Activated CD4-positive, alpha-beta memory T cell treated with anti-CD3 and anti-CD28 coated beads for 36 hours (primary cell): Measurements from ENCODE around the gene MISP. TPM values are rescaled to one million over a fixed set of nuclear protein-coding genes. Genes with fewer than 3 reads are reported as not detected.
"Not testable (repeated sequence)": the region's sequence is repeated elsewhere in the genome, so short reads cannot be mapped to it uniquely, and the experiment has no call there.

Source experiments
- CTCF ChIA-PET: fragments of 350-600 bp; sonication (Branson Sonifier 250); formaldehyde crosslinking; loops from one replicate; lab custom pipeline; 2021; ENCODE audit warnings: antibody characterized with exemption, inconsistent platforms; lab: Charles Lee
- POLR2A ChIA-PET: fragments of 350-600 bp; sonication (Branson Sonifier 250); formaldehyde crosslinking; loops from one replicate; lab custom pipeline; 2021; ENCODE audit warnings: antibody characterized with exemption; lab: Charles Lee
- DNase-seq: peaks from one replicate; pipeline ENCODE4 v3.0.0-alpha.2; 2020
- H3K27ac Mint-ChIP-seq: one replicate; pipeline ENCODE4 v1.8.0; 2021; ENCODE audit warnings: mixed read lengths
- H3K27me3 Mint-ChIP-seq: one replicate; pipeline ENCODE4 v1.8.0; 2021; ENCODE audit warnings: mixed read lengths
- H3K36me3 Mint-ChIP-seq: one replicate; pipeline ENCODE4 v1.8.0; 2021; ENCODE audit warnings: mixed read lengths
- H3K4me1 Mint-ChIP-seq: one replicate; pipeline ENCODE4 v1.8.0; 2021; ENCODE audit warnings: low read depth, mixed read lengths
- H3K4me3 Mint-ChIP-seq: one replicate; pipeline ENCODE4 v1.8.0; 2021; ENCODE audit warnings: mild to moderate bottlenecking, mixed read lengths
- H3K9me3 Mint-ChIP-seq: one replicate; pipeline ENCODE4 v1.8.0; 2021; ENCODE audit warnings: mixed read lengths
- intact Hi-C: fragments of 100-400 bp; cut with micrococcal nuclease; formaldehyde crosslinking; loops from one replicate; pipeline ENCODE4 v1.15.1; 2023
- total RNA-seq, 2 experiments: library from RNA; stranded (reverse); gene quantifications; one replicate each; pipeline ENCODE4 v1.2.3, GENCODE V29; 2021

The MISP gene
- total RNA-seq, 2 experiments from 2014 or later, result not detected

DNA sequence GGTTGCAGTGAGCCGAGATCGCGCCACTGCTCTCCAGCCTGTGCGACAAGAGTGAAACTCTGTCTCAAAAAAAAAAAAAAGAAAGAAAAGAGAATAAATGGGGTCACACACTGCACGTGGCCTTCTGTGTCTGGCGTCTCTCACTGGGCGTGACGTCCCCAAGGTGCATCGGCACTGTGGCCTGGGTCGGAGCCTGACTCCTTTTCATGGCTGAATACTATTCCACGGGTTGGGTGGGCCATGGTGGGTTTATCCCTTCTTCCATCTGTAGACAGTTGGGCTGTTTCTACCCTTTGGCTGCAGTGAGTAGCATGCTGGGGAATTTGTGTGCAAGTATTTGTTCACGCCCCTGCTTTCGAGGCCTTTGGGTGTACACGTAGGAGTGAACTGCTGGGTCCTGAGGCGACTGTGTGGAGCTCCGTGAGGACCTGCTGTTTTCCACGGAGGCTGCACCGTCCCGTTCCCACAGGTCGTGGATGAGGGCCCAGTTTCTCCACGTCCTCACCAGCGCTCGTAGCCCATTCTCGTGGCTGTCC is 8.3 kb upstream of the MISP start:
- ChIA-PET POLR2A (interaction anchor here (1.1 kb wide), 1 partner anchor 92 kb away, joined by 3 read pairs; no protein-coding TSS in a partner anchor), CTCF (no interaction called here)
- no peaks in the 10 kb centered on the region for H3K36me3 Mint-ChIP-seq
- H3K4me1 Mint-ChIP-seq, result no peaks in the 10 kb centered on the region
- peaks cover 10% of the 10 kb centered on the region for H3K9me3 Mint-ChIP-seq
- intact Hi-C loops, result no loop called here
- no peak overlapping the region for H3K27ac Mint-ChIP-seq
- DNase-seq, result no peak
- H3K27me3 Mint-ChIP-seq, result peaks cover 2% of the 10 kb centered on the region
- H3K4me3 Mint-ChIP-seq, result no peak overlapping the region

DNA sequence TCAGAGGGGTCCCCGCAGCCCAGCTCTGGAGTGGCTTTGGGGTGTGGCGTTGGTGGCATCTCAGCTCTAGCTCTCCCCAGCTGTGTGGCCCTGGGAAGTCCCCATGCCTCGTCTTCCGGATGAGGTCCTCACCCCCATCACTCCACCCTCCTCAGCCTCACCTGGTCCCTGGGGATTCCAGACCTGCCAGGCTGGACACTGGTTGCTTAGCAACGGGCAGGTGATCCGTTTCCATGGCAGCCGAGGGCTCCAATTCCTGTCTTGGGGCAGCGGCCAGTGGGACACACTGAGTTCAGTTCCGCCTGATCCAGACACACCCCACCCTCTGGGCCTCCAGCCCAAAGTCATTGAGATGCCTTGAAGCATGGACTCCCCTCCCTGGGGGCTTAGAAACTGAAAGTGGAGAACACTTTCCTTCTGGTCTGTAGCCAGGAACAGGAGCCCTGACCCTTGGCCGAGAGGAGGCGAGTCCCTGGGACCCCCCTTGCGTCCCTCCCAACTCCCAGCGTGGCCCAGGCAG is 7.7 kb upstream of the MISP start:
- H3K9me3 Mint-ChIP-seq, result peaks cover 10% of the 10 kb centered on the region
- H3K4me3 Mint-ChIP-seq, result no peak overlapping the region
- POLR2A ChIA-PET, result no interaction called here
- no peaks in the 10 kb centered on the region for H3K4me1 Mint-ChIP-seq
- DNase-seq, result no peak
- H3K27me3 Mint-ChIP-seq, result no peaks in the 10 kb centered on the region
- CTCF ChIA-PET, result no interaction called here
- no peaks in the 10 kb centered on the region for H3K36me3 Mint-ChIP-seq
- no peak overlapping the region for H3K27ac Mint-ChIP-seq
- intact Hi-C loops, result no loop called here

GRCh38 chr19:745138-745537 is 5.8 kb upstream of the MISP start:
- POLR2A ChIA-PET, H3K27me3 Mint-ChIP-seq, CTCF ChIA-PET, DNase-seq, H3K27ac Mint-ChIP-seq, intact Hi-C loops, H3K9me3 Mint-ChIP-seq, H3K4me3 Mint-ChIP-seq, H3K36me3 Mint-ChIP-seq, H3K4me1 Mint-ChIP-seq: not testable (repeated sequence)

DNA sequence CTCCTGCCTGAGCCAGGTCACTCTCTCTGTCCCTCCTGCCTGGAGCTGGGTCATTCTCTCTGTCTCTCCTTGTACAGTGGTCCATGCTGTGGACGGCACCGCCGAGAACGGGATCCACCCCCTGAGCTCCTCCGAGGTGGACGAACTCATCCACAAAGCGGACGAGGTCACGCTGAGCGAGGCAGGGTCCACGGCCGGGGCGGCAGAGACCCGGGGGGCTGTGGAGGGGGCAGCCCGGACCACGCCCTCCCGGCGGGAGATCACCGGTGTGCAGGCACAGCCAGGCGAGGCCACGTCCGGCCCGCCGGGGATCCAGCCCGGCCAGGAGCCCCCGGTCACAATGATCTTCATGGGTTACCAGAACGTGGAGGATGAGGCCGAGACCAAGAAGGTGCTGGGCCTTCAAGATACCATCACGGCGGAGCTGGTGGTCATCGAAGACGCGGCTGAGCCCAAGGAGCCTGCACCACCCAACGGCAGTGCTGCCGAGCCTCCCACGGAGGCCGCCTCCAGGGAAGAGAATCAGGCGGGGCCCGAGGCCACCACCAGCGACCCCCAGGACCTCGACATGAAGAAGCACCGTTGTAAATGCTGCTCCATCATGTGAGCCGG is 4.6 kb upstream of the MISP start:
- CTCF ChIA-PET, result no interaction called here
- no peak for DNase-seq
- Mint-ChIP-seq H3K36me3 (no peaks in the 10 kb centered on the region), H3K9me3 (peaks cover 10% of the 10 kb centered on the region), H3K4me3 (no peak overlapping the region), H3K27ac (no peak overlapping the region), H3K27me3 (no peaks in the 10 kb centered on the region), H3K4me1 (no peaks in the 10 kb centered on the region)
- intact Hi-C loops, result no loop called here
- POLR2A ChIA-PET, result no interaction called here

GRCh38 chr19:746956-747355 is 4.0 kb upstream of the MISP start:
- intact Hi-C loops, result no loop called here
- no peak for DNase-seq
- H3K4me1 Mint-ChIP-seq, result no peaks in the 10 kb centered on the region
- H3K27ac Mint-ChIP-seq, result no peak overlapping the region
- H3K4me3 Mint-ChIP-seq, result no peak overlapping the region
- H3K36me3 Mint-ChIP-seq, result no peaks in the 10 kb centered on the region
- H3K9me3 Mint-ChIP-seq, result peaks cover 10% of the 10 kb centered on the region
- ChIA-PET POLR2A (no interaction called here), CTCF (no interaction called here)
- no peaks in the 10 kb centered on the region for H3K27me3 Mint-ChIP-seq

DNA sequence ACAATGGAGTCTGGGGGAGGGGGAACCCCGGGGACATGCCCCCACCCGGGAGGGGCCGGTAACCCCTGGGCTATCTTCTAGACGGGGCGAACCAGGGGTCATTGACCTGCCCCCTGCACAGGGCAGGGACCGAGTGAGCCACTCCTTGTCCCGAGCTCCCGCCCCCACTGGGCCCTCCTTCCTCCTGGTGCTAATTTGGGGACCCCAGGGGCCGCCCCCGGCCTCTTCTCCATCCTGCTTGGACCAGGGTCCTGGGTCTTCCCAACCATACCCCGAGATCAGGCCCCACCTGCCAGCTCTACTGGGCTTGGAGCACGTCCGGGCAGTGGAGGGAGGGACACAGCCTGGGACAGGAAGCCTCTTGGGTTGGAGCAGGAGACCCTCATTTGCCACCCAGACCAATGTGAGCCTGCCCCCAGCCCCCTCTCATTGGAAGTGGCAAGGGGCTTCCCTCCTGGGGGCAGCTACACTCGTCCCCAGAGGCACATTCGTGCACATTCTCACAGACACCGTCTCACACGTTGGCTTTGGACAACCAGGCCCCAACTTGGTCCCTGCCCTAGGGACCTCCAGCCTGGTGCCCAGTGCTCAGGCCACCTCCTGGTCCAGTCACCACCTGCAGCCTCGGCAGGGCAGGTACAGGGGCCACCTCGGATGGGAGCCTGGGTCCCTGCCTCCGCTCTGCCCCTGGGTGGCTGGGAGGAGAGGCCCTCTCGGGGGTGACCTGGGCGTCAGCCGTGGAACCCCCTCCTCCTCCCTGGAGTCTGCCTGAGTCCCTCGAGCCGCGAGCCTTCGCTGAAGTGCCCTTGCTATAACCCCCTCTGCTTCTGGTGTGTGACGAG is 3.3 kb upstream of the MISP start:
- POLR2A ChIA-PET, result no interaction called here

GRCh38 chr19:748274-748598 is 2.7 kb upstream of the MISP start:
- Mint-ChIP-seq H3K27me3 (no peaks in the 10 kb centered on the region), H3K27ac (no peak overlapping the region), H3K36me3 (no peaks in the 10 kb centered on the region), H3K9me3 (peaks cover 10% of the 10 kb centered on the region), H3K4me3 (no peak overlapping the region), H3K4me1 (no peaks in the 10 kb centered on the region)
- ChIA-PET POLR2A (no interaction called here), CTCF (no interaction called here)
- DNase-seq, result no peak
- intact Hi-C loops, result no loop called here

More for the DNA sequence above, 3.3 kb upstream of the MISP start:
- CTCF ChIA-PET, result no interaction called here
- DNase-seq, result no peak
- H3K4me3 Mint-ChIP-seq, result no peak overlapping the region
- peaks cover 10% of the 10 kb centered on the region for H3K9me3 Mint-ChIP-seq
- no peak overlapping the region for H3K27ac Mint-ChIP-seq
- no peaks in the 10 kb centered on the region for H3K4me1 Mint-ChIP-seq
- no peaks in the 10 kb centered on the region for H3K27me3 Mint-ChIP-seq
- intact Hi-C loops, result no loop called here
- no peaks in the 10 kb centered on the region for H3K36me3 Mint-ChIP-seq

DNA sequence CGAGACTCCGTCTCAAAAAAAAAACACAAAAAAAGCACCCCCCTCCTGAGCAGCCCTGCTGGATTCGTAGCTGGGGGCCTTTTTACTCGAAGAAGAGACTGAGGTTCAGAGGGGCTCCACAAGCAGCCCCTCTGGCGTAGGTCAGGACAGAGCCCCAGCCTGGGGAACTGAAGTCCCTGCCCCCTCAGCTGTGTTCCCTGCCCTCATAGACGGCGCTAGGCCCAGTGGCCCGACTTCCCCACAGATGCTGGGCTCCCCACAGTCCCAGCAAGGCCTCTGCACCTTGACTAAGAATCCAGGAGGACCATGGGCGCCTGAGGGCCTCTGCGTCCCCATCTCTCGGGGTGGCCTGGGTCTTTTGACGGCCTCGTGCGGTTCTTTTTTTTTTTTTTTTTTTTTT is 1.1 kb upstream of the MISP start:
- no peak overlapping the region for H3K4me3 Mint-ChIP-seq
- no peaks in the 10 kb centered on the region for H3K27me3 Mint-ChIP-seq
- ChIA-PET CTCF (no interaction called here), POLR2A (no interaction called here)
- H3K9me3 Mint-ChIP-seq, result peaks cover 4% of the 10 kb centered on the region
- H3K36me3 Mint-ChIP-seq, result no peaks in the 10 kb centered on the region
- H3K27ac Mint-ChIP-seq, result no peak overlapping the region
- no peak for DNase-seq
- H3K4me1 Mint-ChIP-seq, result no peaks in the 10 kb centered on the region
- intact Hi-C loops, result no loop called here

DNA sequence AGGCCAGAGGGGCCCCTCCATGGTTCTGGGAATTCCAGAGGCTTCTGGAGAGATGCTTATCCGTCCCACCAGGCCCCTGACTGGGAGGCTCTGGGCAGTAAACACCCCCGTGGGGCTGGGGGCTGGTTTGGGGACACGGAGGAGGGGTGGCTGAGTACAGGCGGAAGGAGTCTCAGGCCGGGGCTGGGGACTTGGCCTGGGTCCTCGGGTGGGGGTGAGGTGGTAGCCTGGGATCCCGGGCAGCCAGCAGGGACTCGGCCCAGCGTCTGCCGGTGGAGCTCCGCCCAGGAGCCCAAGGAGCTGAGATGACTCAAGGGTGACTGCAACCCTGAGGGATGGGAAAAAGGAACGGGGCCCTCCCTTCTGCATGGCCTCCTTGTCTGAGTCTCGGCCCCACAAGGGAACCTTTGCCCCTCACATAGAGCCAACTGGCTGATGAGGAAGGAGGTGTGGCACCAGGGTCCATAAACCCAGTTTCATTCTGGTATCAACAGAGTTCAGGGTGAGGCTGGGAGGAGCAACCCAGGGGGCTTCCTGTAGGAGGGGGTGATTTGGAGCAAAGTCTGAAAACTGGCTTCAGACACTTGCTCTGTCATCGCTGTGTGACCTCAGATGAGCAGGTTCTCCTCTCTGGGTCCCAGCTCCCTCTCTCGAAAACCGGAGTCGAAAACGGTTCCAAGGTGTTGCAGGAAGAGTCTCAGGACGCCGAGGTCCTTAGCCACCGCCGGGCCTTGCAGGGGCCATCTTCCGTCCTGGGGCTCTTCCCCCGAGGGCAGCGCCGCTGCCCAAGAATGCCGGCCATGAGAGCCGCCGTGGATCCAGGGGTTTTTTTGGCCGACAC is 809 bp downstream of the MISP start:
- Mint-ChIP-seq H3K36me3 (no peaks in the 10 kb centered on the region), H3K4me1 (no peaks in the 10 kb centered on the region), H3K27me3 (no peaks in the 10 kb centered on the region), H3K9me3 (no peaks in the 10 kb centered on the region), H3K4me3 (no peak overlapping the region), H3K27ac (no peak overlapping the region)
- POLR2A ChIA-PET, result no interaction called here
- CTCF ChIA-PET, result no interaction called here
- no peak for DNase-seq
- intact Hi-C loops, result no loop called here

DNA sequence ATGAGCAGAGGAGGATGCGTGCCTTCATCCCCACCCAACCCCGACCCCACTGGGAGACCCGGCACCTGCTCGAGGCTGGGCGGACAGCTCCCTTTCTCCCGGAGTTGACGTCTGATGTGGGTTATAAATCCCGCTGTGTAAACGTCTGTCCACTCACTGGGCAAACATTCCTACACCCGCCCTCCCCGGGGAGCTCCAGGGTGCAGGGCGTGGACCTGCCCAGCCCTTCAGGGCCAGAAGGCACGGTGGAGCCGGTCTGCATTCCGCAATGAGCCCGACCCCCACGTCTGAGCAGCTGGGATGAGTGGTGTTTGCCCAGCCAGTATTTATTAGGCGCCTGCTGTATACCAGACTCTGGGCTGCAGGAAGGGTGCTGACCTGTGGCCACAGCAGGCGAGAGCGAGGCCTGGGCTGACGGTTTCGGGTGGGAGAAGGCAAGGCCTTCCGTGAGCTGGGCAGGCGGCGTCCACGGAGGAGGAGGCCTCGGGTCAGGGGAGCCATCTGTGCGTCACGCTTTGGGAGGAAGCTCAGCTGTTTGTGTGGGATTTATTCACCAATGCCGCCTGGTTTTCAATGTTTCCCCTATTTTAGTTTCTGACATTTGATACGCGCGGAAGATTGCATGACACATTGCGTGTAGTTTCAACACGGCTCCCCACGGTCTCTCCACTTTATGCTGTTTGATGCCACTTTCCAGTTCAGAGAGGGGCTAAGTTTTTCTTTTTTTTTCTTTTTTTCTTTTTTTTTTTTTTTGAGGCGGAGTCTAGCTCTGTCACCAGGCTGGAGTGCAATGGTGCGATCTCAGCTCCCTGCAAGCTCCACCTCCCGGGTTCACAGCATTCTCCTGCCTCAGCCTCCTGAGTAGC is 2.0 kb downstream of the MISP start:
- Mint-ChIP-seq H3K9me3 (no peaks in the 10 kb centered on the region), H3K4me3 (no peak overlapping the region), H3K36me3 (no peaks in the 10 kb centered on the region), H3K4me1 (no peaks in the 10 kb centered on the region), H3K27ac (no peak overlapping the region), H3K27me3 (no peaks in the 10 kb centered on the region)
- no peak for DNase-seq
- intact Hi-C loops, result no loop called here
- CTCF ChIA-PET, result no interaction called here
- POLR2A ChIA-PET, result no interaction called here

GRCh38 chr19:754530-754929 is 3.6 kb downstream of the MISP start:
- no peak overlapping the region for H3K27ac Mint-ChIP-seq

More at GRCh38 chr19:754530-754929, 3.6 kb downstream of the MISP start:
- peaks cover under 1% of the 10 kb centered on the region for H3K36me3 Mint-ChIP-seq
- no peak for DNase-seq
- no peaks in the 10 kb centered on the region for H3K27me3 Mint-ChIP-seq
- ChIA-PET CTCF (no interaction called here), POLR2A (no interaction called here)
- H3K4me1 Mint-ChIP-seq, result no peaks in the 10 kb centered on the region
- intact Hi-C loops, result no loop called here
- H3K9me3 Mint-ChIP-seq, result peaks cover 6% of the 10 kb centered on the region
- no peak overlapping the region for H3K4me3 Mint-ChIP-seq
